GDM1 (cell line): ENCODE measurements around the gene RASSF5.

ENCODE experiments used
- DNase-seq: peaks from one replicate; lab custom pipeline; 2025; lab: John Stamatoyannopoulos, UW

Gene RASSF5

GRCh38 chr1:206635978-206636345 lies 128.6 kb downstream of the RASSF5 start:
- DNase-seq: no peak

GRCh38 chr1:206636671-206637070 lies 129.3 kb downstream of the RASSF5 start:
- DNase-seq: no peak

- no peak for DNase-seq
These were observed 130.3 kb downstream of the RASSF5 start for GRCh38 chr1:206637605-206638004.
